Measurements from ENCODE around the gene SLC22A9.

The SLC22A9 gene

DNA sequence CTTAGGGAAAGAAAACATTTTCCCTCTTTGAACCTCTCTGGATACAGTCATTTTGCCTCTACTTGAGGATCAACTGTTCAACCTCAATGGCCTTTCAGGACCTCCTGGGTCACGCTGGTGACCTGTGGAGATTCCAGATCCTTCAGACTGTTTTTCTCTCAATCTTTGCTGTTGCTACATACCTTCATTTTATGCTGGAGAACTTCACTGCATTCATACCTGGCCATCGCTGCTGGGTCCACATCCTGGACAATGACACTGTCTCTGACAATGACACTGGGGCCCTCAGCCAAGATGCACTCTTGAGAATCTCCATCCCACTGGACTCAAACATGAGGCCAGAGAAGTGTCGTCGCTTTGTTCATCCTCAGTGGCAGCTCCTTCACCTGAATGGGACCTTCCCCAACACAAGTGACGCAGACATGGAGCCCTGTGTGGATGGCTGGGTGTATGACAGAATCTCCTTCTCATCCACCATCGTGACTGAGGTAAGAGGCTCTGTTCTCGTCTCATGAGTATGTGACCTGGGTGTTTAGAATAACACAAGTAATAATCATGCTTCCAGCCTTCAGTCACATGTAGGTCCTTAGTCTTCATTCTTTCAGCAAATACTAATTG is 495 bp downstream of the SLC22A9 start:
- no peak for DNase-seq (ENCODE audit: low read depth)
- H3K4me3 ChIP-seq (ENCODE audit: low read depth, low read length) = no peak overlapping the region
- TF ChIP-seq, protein P1, sequence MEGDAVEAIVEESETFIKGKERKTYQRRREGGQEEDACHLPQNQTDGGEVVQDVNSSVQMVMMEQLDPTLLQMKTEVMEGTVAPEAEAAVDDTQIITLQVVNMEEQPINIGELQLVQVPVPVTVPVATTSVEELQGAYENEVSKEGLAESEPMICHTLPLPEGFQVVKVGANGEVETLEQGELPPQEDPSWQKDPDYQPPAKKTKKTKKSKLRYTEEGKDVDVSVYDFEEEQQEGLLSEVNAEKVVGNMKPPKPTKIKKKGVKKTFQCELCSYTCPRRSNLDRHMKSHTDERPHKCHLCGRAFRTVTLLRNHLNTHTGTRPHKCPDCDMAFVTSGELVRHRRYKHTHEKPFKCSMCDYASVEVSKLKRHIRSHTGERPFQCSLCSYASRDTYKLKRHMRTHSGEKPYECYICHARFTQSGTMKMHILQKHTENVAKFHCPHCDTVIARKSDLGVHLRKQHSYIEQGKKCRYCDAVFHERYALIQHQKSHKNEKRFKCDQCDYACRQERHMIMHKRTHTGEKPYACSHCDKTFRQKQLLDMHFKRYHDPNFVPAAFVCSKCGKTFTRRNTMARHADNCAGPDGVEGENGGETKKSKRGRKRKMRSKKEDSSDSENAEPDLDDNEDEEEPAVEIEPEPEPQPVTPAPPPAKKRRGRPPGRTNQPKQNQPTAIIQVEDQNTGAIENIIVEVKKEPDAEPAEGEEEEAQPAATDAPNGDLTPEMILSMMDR (IDR thresholded peaks at IDR 0.05; ENCODE audit: control insufficient read depth, extremely low read depth, insufficient read depth) = no peak

DNA sequence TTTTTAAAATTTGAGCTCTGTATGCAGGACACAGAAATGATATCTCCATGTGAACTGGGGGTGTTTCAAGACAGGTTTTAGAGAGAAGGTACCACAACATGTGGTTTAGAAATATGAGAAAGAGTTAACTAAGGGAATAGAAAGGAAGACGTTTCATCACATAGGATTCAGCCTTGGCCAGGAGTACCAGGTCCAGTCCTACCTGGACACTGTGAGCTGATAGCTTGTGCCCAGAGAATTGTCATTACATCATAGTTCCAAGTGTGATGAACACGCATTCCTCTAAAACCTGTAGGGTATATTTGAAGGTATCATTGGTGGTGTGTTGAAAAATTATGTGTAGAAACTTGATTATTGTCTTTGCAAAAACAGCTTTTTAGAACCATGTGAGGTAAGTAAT is 1.8 kb downstream of the SLC22A9 start:
- TF ChIP-seq, protein P1 (IDR thresholded peaks at IDR 0.05; ENCODE audit: control insufficient read depth, extremely low read depth, insufficient read depth) = no peak
- no peak for DNase-seq (ENCODE audit: low read depth)
- H3K4me3 ChIP-seq (ENCODE audit: low read depth, low read length) = no peak overlapping the region

DNA sequence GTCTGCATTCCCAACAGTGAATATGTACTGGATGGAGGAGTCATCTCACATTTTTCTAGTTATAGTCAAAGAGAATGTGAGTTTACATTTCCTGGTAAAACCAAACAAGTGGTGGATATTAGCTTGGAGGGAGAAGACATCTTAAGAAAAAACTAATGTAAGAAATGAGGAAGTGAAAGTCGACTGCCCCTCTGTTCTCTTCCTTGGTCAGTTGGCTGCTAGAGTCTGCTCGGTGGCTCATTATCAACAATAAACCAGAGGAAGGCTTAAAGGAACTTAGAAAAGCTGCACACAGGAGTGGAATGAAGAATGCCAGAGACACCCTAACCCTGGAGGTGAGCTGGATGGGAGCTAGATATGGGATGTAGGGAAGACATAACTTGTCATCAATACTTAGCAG is 5.8 kb downstream of the SLC22A9 start:
- no peak for DNase-seq (ENCODE audit: low read depth)
- no peak overlapping the region for H3K4me3 ChIP-seq (ENCODE audit: low read depth, low read length)
- TF ChIP-seq, protein P1 (IDR thresholded peaks at IDR 0.05; ENCODE audit: control insufficient read depth, extremely low read depth, insufficient read depth) = no peak

DNA sequence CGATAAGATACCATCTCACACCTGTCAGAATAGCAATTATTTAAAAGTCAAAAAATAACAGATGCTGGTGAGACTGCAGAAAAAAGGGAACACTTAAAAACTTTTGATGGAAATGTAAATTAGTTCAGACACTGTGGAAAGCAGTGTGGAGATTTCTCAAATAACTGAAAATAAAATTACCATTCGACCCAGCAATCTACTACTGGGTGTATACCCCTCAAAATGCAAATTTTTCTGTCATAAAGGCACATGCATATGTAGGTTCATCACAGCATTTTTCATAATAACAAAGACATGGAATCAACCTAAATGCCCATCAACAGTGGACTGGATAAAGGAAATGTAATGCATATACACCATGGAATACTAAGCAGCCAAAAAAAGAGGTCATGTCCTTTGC is 10.5 kb downstream of the SLC22A9 start:
- TF ChIP-seq, protein P1 (IDR thresholded peaks at IDR 0.05; ENCODE audit: control insufficient read depth, extremely low read depth, insufficient read depth) = no peak

GRCh38 chr11:63395697-63396096 is 26.1 kb downstream of the SLC22A9 start:
- TF ChIP-seq, protein P1 (IDR thresholded peaks at IDR 0.05; ENCODE audit: control insufficient read depth, extremely low read depth, insufficient read depth) = no peak
- DNase-seq (ENCODE audit: low read depth) = no peak
- no peak overlapping the region for H3K4me3 ChIP-seq (ENCODE audit: low read depth, low read length)

More for the DNA sequence above, 10.5 kb downstream of the SLC22A9 start:
- H3K4me3 ChIP-seq (ENCODE audit: low read depth, low read length) = no peak overlapping the region
- no peak for DNase-seq (ENCODE audit: low read depth)

GRCh38 chr11:63404161-63404935 is 34.8 kb downstream of the SLC22A9 start:
- H3K4me3 ChIP-seq (ENCODE audit: low read depth, low read length) = no peak overlapping the region
- TF ChIP-seq, protein P1 (IDR thresholded peaks at IDR 0.05; ENCODE audit: control insufficient read depth, extremely low read depth, insufficient read depth) = no peak
- DNase-seq (ENCODE audit: low read depth) = no peak

Data from LNCaP clone FGC (cell line).